Measurements from ENCODE around the gene HLA-DMB.

GRCh38 chr6:32890831-32891230, 50.0 kb downstream of the HLA-DMB start:
- TF ChIP-seq CTCF (IDR thresholded peaks at IDR 0.05) (no peak), POLR2A (IDR thresholded peaks at IDR 0.05) (no peak)

All from transverse colon (tissue), 3 donors.